K562 (cell line): ENCODE measurements around the gene ARHGAP4. TPM values are rescaled to one million over a fixed set of nuclear protein-coding genes. Genes with fewer than 3 reads are reported as not detected.

Experiments
- ATF3 ChIP-seq, 2 experiments: fragments of 450-650 bp in 1 of 2; sonication (generic) in 1 of 2; formaldehyde crosslinking in 1 of 2; IDR thresholded peaks in 1 of 2; conservative IDR thresholded peaks in 1 of 2; 2 replicates each; pipeline versions ENCODE4 v1.6.1 to v1.8.1; 2016 to 2023; ENCODE audit warnings: mild to moderate bottlenecking in 2 of 2, moderate library complexity in 2 of 2, inconsistent platforms in 1 of 2, missing genetic modification reagents in 1 of 2
- CSDE1 ChIP-seq, 2 experiments: fragments of 450-650 bp; IDR thresholded peaks; 2 replicates each; pipeline ENCODE4 v1.6.1; 2016; ENCODE audit warnings: mild to moderate bottlenecking in 1 of 2
- ELF1 ChIP-seq: fragments of 200-800 bp; sonication (Bioruptor generic); IDR thresholded peaks from 2 replicates; pipeline ENCODE4 v1.6.1; 2016; ENCODE audit warnings: missing genetic modification characterization, missing compliant biosample characterization
- ESRRA ChIP-seq: fragments of 450-650 bp; IDR thresholded peaks from 2 replicates; pipeline ENCODE4 v1.6.1; 2014; ENCODE audit warnings: low read depth, mild to moderate bottlenecking, moderate library complexity, borderline replicate concordance
- GABPB1 ChIP-seq: sonication (generic); formaldehyde crosslinking; IDR thresholded peaks from 2 replicates; pipeline ENCODE4 v1.8.0; 2022; ENCODE audit warnings: mild to moderate bottlenecking, missing genetic modification reagents
- HNRNPL ChIP-seq: fragments of 200-400 bp; formaldehyde crosslinking; IDR thresholded peaks from 2 replicates; pipeline ENCODE4 v1.6.1; 2017; ENCODE audit warnings: low read depth, mild to moderate bottlenecking, low read length
- HOMEZ ChIP-seq: fragments of 250-450 bp; sonication (Bioruptor Pico); IDR thresholded peaks from 2 replicates; pipeline ENCODE4 v1.4.0; 2020; ENCODE audit warnings: mild to moderate bottlenecking, moderate library complexity
- NFIX ChIP-seq: fragments of 250-450 bp; sonication (Bioruptor Pico); IDR thresholded peaks from 2 replicates; pipeline ENCODE4 v1.4.0; 2020; ENCODE audit warnings: low read depth, mild to moderate bottlenecking, moderate library complexity
- NRF1 ChIP-seq, 2 experiments: fragments of 450-650 bp; IDR thresholded peaks in 1 of 2; conservative IDR thresholded peaks in 1 of 2; 2 replicates each; pipeline ENCODE4 v1.6.1; 2014; ENCODE audit warnings: mild to moderate bottlenecking in 2 of 2
- PHF8 ChIP-seq: fragments of 200-600 bp; sonication (generic); IDR thresholded peaks from 2 replicates; pipeline ENCODE4 v1.6.1; 2012; ENCODE audit warnings: mixed run types, mild to moderate bottlenecking, inconsistent platforms, low read length, moderate library complexity, borderline replicate concordance
- RAD21 ChIP-seq, 2 experiments: fragments of 250-450 bp in 1 of 2; fragments of 450-650 bp in 1 of 2; sonication (Bioruptor Pico) in 1 of 2; formaldehyde crosslinking in 1 of 2; IDR thresholded peaks in 1 of 2; conservative IDR thresholded peaks in 1 of 2; 2 replicates each; pipeline versions ENCODE4 v1.4.0 to v1.8.0; 2020 to 2022; ENCODE audit warnings: mild to moderate bottlenecking in 2 of 2, moderate library complexity in 1 of 2
- RB1 ChIP-seq: fragments of 450-650 bp; IDR thresholded peaks from 2 replicates; pipeline ENCODE4 v1.6.1; 2017; ENCODE audit warnings: low read depth, mild to moderate bottlenecking
- SIN3B ChIP-seq: fragments of 450-650 bp; IDR thresholded peaks from 2 replicates; pipeline ENCODE4 v1.6.1; 2017; ENCODE audit warnings: low read depth, mild to moderate bottlenecking, moderate library complexity
- TAF1 ChIP-seq: IDR thresholded peaks from 2 replicates; pipeline ENCODE4 v1.6.1; 2011; ENCODE audit warnings: mild to moderate bottlenecking, low read length, moderate library complexity; ENCODE audit not compliant: insufficient read depth, control insufficient read depth, severe bottlenecking; ENCODE audit errors: extremely low read depth
- TEAD1 ChIP-seq, 2 experiments: fragments of 450-650 bp in 1 of 2; sonication (generic) in 1 of 2; formaldehyde crosslinking; IDR thresholded peaks; 2 replicates each; pipeline versions ENCODE4 v1.4.0 to v1.8.0; 2020 to 2022; ENCODE audit warnings: mild to moderate bottlenecking in 2 of 2, missing genetic modification reagents in 1 of 2
- ZBTB12 ChIP-seq: fragments of 250-450 bp; sonication (Bioruptor Pico); IDR thresholded peaks from 2 replicates; pipeline ENCODE4 v1.4.0; 2020
- ZBTB9 ChIP-seq: fragments of 450-650 bp; formaldehyde crosslinking; IDR thresholded peaks from 2 replicates; pipeline ENCODE4 v1.4.0; 2020; ENCODE audit warnings: mild to moderate bottlenecking, moderate library complexity
- ZNF444 ChIP-seq: fragments of 250-450 bp; sonication (Bioruptor Pico); IDR thresholded peaks from 2 replicates; pipeline ENCODE4 v1.4.0; 2020; ENCODE audit warnings: mild to moderate bottlenecking, moderate library complexity
- polyA plus RNA-seq, 8 experiments: library from polyadenylated mRNA; depleted of rRNA in 4 of 8; stranded (reverse) in 5 of 8; unstranded in 3 of 8; fragments of >200 nt; fragmentation: Nextera tagmentation in 2 of 8; fragmentation: Illumina TruSeq in 1 of 8; extraction: Ambion mirVana in 2 of 8; extraction: Trizol in 1 of 8; gene quantifications; 2 replicates each; pipeline versions ENCODE4 v1.2.1 to v1.2.3, GENCODE V29; 2011 to 2014; ENCODE audit warnings: inconsistent platforms in 1 of 8, missing spikeins in 1 of 8
- total RNA-seq, 7 experiments: library from RNA; depleted of rRNA in 6 of 7; stranded (reverse); fragments of >200 nt in 6 of 7; fragmentation: Illumina TruSeq in 2 of 7; extraction: Trizol in 2 of 7; gene quantifications; 2 replicates each; pipeline versions ENCODE4 v1.2.1 to v1.2.3, GENCODE V29; 2011 to 2021; ENCODE audit warnings: low replicate concordance in 1 of 7
- TF ChIP-seq, protein P1 (sequence below), 2 experiments: IDR thresholded peaks; 2 replicates each; pipeline ENCODE4 v1.6.1; 2011; ENCODE audit warnings: borderline replicate concordance in 1 of 2, control low read depth in 1 of 2, low read depth in 1 of 2, low read length in 1 of 2, mild to moderate bottlenecking in 1 of 2, mixed read lengths in 1 of 2, moderate library complexity in 1 of 2; ENCODE audit not compliant: insufficient read depth in 1 of 2, insufficient read length in 1 of 2, poor library complexity in 1 of 2, severe bottlenecking in 1 of 2; ENCODE audit errors: extremely low read depth in 1 of 2

ARHGAP4 gene
- total and polyA plus RNA-seq, 9 of the 15 experiments (the other 6 are each of a cell fraction or from before 2014, with no cell fraction given), result 0.30 to 81.8 (median 13.5) TPM

DNA sequence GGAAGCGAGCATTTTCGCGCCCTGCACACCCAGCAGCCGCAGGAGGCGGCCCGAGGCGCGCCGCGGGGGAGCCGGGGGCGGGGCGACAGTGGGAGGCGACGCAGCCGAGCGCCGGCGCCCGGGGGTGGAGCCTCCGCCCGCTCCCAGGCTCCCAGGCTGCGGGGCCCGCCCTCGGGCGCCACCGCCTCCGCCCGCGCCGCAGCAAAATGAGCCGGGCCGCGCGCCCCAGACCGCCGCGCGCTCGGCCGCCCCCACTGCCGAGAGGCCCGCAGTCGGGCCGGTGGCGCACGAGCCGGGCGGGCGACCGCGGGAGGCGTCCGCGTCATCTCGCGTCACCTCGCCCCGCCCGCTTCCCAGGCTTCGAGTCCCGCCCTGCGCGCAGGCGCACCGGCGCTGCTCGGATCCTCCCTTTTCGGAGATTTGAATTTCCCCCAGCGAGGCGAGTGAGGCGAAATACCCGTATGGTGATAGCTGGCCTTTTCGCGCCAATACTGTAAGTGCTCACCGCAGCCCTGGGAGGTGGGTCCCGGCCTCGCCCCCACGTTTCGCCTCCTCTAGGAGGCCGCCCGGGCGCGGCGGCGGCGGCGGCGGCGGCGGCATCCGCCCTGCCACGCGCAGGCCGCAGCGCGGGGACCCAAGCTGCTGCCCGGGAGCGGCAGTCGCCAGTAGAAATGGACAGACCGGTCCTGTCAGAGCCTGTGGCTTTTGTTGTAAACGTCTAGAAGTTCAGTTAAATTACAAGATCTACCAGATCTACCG lies 46.5 kb upstream of the ARHGAP4 start, which contains the start of gene TMEM187 (continued):
- TF ChIP-seq CSDE1 (IDR thresholded peaks at IDR 0.05), result no peak
- TF ChIP-seq ELF1 (tag), result no peak; the same call in 1 of the 2 replicates
- no peak for TF ChIP-seq HOMEZ (CRISPR knock-in tag)
- peak; percentile 56 for TF ChIP-seq TAF1
- no peak for TF ChIP-seq GABPB1 (CRISPR knock-in tag)
- no peak for TF ChIP-seq TEAD1 (CRISPR knock-in tag; IDR thresholded peaks at IDR 0.05)
- no peak for TF ChIP-seq RAD21 (CRISPR knock-in tag; conservative IDR thresholded peaks at IDR 0.05 in 1 of 2, IDR thresholded peaks at IDR 0.05 in 1 of 2)
- no peak for TF ChIP-seq ZNF444 (CRISPR knock-in tag)
- peak; percentile 15; the same call in 1 of the 2 replicates for TF ChIP-seq ESRRA
- TF ChIP-seq RB1, result peak; percentile 93
- TF ChIP-seq, protein P1, sequence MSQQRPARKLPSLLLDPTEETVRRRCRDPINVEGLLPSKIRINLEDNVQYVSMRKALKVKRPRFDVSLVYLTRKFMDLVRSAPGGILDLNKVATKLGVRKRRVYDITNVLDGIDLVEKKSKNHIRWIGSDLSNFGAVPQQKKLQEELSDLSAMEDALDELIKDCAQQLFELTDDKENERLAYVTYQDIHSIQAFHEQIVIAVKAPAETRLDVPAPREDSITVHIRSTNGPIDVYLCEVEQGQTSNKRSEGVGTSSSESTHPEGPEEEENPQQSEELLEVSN (IDR thresholded peaks at IDR 0.05; ENCODE audit: borderline replicate concordance in 1 of 2, extremely low read depth in 1 of 2, insufficient read depth in 1 of 2, insufficient read length in 1 of 2, low read depth in 1 of 2, low read length in 1 of 2, poor library complexity in 1 of 2, severe bottlenecking in 1 of 2), result peak; percentile 58 to 63
- TF ChIP-seq ZBTB12, result peak; percentile 31; the same call in 1 of the 2 replicates
- TF ChIP-seq ZBTB9, result no peak; the same call in 1 of the 2 replicates
- TF ChIP-seq SIN3B, result 0 out of 2 replicates have a peak, but pooled peaks have one; percentile 13
- TF ChIP-seq NRF1 (conservative IDR thresholded peaks at IDR 0.05 in 1 of 2, IDR thresholded peaks at IDR 0.05 in 1 of 2), result peak; percentile 93 to 95
- TF ChIP-seq NFIX (CRISPR knock-in tag), result no peak
- no peak for TF ChIP-seq HNRNPL
- TF ChIP-seq PHF8, result peak; percentile 54; the same call in 1 of the 2 replicates
- no peak for TF ChIP-seq ATF3 (IDR thresholded peaks at IDR 0.05)
- TF ChIP-seq ATF3 (CRISPR knock-in tag; conservative IDR thresholded peaks at IDR 0.05), result no peak
